Activated T-helper 1 cell treated with Interleukin-2 at 50 U/mL for 16 hours (primary cell): ENCODE measurements around the gene RADIL.

Experiments used
- DNase-seq: peaks from one replicate; pipeline ENCODE4 v3.0.0-alpha.2; 2020; ENCODE audit warnings: low read depth

Gene RADIL

GRCh38 chr7:4775250-4775847 is 108.2 kb downstream of the RADIL start, which contains the start of gene AP5Z1:
Gene AP5Z1, plus strand, starts transcription at chr7:4775623. Its CDS starts 93 bp downstream, at chr7:4775716.
- peak; percentile 92 for DNase-seq

- DNase-seq = no peak
Observed at GRCh38 chr7:4774658-4775249, 108.8 kb downstream of the RADIL start.

- no peak for DNase-seq
Observed at GRCh38 chr7:4774007-4774406, 109.5 kb downstream of the RADIL start.

GRCh38 chr7:4772306-4772705 is 111.2 kb downstream of the RADIL start:
- no peak for DNase-seq

GRCh38 chr7:4771737-4772136 is 111.8 kb downstream of the RADIL start:
- DNase-seq = no peak

- DNase-seq = no peak
Observed at GRCh38 chr7:4770886-4771285, 112.6 kb downstream of the RADIL start.

GRCh38 chr7:4769761-4770160 is 113.8 kb downstream of the RADIL start:
- no peak for DNase-seq

GRCh38 chr7:4768597-4769569 is 114.6 kb downstream of the RADIL start:
- no peak for DNase-seq

GRCh38 chr7:4766666-4767519 is 116.6 kb downstream of the RADIL start:
- DNase-seq = no peak

- DNase-seq = no peak
Observed at GRCh38 chr7:4765776-4766490, 117.6 kb downstream of the RADIL start.

- DNase-seq = no peak
Observed at GRCh38 chr7:4764402-4765007, 119.0 kb downstream of the RADIL start.

GRCh38 chr7:4763794-4764185 is 119.7 kb downstream of the RADIL start:
- no peak for DNase-seq

- DNase-seq = no peak
Observed at GRCh38 chr7:4763091-4763793, 120.3 kb downstream of the RADIL start.

- DNase-seq = no peak
Observed at GRCh38 chr7:4762121-4763055, 121.1 kb downstream of the RADIL start.

GRCh38 chr7:4760952-4761351 is 122.6 kb downstream of the RADIL start:
- DNase-seq = no peak

- no peak for DNase-seq
Observed at GRCh38 chr7:4759211-4759610, 124.3 kb downstream of the RADIL start.

GRCh38 chr7:4758791-4759190 is 124.7 kb downstream of the RADIL start:
- no peak for DNase-seq

GRCh38 chr7:4758111-4758510 is 125.4 kb downstream of the RADIL start:
- no peak for DNase-seq

GRCh38 chr7:4755045-4755444 is 128.5 kb downstream of the RADIL start:
- DNase-seq = no peak
